HG03135 (cell line): Measurements from ENCODE around the gene PXDN.
"Not testable (repeated sequence)": the region's sequence is repeated elsewhere in the genome, so short reads cannot be mapped to it uniquely, and the experiment has no call there.

ENCODE experiments used
- ATAC-seq: cut with Tn5 transposase; IDR thresholded peaks from one replicate; pipeline ENCODE4 v1.9.1; 2021; ENCODE audit warnings: mild to moderate bottlenecking, moderate library complexity; ENCODE audit not compliant: unreplicated experiment

Gene PXDN

GRCh38 chr2:1744446-1745170 is at the start of gene PXDN:
TSS of gene PXDN (minus strand) at chr2:1744515. CDS start at chr2:1744455, 60 bp downstream.
- ATAC-seq: no peak

DNA sequence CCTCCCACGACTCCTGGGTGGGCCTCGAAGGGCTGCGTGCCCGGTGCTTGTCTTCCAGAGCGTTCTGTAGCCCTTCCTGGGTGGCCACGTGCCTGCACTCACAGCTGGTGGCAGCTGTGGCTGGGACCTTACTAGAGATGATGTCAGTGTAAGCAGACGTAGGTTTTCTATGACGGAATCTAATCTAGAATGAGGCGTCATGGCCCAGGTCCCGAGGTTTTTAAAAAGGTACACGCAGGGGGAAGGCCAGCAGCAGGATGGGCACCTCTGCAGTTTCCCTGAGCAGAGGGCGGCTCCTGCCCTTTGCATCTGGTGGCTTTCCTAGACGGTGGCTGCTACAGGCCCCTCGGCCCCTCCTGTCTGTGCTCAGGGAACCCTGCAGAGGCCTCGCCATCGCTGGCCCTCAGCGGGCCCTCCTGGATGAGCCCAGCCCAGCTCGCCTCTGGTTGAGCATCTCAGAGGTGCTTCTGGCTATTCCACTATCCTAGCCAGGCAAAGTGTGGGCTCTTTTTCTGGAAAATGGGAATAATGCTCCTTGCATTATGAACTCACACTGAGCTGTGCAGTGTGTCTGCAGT is 49.6 kb upstream of the PXDN start:
- ATAC-seq: no peak

DNA sequence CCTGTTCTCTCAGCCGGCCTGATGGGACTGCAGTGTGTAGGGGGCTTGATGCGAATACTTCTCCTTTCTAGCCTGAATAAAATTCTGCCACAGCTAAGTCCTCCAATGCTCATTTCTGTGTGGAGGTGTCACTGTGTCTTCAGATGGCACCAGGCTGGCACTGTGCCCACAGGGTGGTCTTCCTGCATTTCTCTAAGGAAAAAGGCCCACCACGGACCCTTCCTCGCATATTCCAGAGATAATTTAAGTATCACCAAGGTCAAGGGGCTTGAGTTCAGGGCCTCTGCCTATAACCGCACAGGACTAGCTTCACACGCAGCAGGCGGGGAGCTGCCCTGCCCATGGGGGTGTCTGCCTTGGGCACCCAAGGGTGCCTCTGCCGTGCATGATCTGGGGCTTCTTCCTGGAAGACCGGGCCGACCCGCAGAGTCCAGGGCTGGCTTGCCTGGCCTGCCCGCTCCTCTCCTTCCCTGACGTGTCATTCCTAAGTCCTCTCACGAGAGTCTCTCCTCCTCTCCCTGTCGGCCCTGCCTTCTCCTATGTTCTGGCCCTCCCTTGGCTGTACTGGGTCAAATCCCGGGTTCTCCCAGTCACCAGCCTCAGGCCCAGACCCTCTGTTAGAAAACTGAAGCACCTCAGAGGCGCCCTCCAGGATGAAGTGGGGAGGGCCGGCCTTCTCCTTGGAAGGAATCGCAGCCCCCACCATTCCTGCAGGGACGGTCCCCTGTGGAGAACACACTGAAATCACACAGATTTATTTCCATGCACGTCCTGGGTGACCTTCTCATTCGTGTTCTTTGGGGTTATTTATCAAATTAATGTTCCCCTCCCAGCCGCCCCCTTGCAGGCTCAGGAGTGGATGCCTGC is 48.9 kb upstream of the PXDN start:
- ATAC-seq: no peak

DNA sequence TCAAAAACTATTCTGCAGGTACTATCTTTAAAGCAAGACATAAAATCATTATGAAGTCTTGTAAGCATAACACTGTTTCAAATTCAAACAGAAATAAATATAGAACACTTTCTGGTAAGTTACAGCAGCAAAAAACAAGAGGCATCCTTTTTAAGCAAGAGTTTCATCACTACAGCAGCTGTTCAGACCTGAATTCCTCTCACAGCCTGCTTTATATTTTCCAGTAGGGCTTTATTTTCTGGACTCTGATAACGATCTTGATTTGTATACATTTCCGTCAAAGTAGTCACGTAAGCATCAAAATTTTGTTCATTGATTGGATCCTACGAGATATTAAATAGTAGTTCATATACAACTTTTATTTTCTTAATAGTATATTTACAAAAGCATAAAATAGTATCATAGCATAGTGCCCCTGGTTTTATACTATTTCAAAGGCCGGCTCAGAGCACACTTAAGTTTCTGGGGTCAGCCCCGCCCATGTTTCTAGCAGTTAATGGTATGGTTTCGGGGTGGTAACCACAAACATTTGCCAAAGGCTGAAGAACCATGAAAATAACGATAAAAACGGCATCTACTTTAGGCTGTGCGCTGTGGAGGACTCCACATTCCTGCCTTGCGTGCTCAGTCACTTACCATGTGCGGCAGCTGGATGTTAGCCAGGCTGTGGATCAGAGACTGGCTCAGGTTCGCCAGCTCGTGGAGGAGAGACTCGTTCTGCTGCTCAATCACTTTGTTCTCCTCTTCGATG is 47.5 kb upstream of the PXDN start:
- ATAC-seq: no peak

DNA sequence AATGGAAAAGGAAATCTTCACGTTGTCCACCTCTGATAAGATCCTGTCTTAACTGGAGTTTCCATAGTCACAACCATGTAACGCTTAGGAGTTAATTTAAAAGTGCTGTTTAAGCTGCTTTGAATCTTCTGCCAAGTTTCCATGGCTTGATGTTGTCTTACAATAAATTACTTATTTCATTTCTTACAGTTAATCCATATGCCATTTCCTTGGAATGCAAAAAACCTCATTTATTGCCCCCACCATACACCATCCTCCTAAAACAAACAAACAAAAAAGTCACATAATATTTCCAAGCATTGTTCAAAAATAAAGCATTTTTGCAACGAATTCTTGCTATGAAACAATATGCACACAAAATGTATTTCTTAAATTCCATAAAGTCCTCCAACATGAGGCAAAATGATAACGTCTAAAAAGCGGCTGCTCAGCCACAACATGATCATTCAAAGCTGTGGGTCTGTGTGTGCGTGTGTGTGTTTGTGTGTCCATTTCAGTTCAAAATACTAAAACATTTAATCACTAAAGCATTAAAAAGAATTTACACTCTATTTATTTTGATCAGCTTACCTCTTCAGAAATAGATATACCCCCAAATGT is 46.8 kb upstream of the PXDN start:
- no peak for ATAC-seq

- ATAC-seq: no peak
Observed at GRCh38 chr2:1790473-1790872, 46.2 kb upstream of the PXDN start.

GRCh38 chr2:1789610-1790009 is 45.3 kb upstream of the PXDN start:
- no peak for ATAC-seq

- no peak for ATAC-seq
Observed at GRCh38 chr2:1788478-1788959, 44.2 kb upstream of the PXDN start.

DNA sequence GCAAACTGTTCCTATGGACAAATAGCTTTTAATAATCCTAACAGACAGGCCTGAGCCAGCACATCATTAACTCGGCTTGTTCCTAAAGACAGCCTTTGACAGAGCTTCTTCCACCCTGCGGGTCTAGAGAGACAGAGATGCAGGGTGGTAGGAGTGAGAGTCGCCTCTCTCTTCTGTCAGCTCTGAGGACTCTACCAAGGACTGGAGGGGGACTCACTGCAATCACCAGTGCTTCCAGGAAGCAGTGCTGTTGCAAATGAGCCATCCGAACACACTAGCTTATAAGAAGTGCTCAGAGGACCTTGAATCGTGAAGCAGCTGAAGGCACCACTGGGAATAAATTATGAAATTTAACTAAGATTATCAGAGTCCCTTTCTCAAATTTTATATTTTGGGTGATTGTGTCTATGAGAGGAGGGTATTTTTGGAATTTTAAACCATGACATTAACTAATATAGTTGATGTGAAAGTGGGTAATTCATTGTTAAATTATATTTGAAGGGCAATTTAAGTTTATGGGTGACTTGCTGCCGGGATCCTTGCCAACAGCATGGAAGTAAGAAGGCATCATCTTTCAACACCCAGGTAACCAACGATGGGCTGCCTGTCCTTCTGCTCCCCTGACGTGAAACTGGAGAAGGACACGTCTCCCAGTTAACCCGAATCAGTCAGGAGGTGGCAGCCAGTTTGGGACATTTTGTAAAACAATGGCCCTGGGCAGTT is 43.6 kb upstream of the PXDN start:
- ATAC-seq: no peak

DNA sequence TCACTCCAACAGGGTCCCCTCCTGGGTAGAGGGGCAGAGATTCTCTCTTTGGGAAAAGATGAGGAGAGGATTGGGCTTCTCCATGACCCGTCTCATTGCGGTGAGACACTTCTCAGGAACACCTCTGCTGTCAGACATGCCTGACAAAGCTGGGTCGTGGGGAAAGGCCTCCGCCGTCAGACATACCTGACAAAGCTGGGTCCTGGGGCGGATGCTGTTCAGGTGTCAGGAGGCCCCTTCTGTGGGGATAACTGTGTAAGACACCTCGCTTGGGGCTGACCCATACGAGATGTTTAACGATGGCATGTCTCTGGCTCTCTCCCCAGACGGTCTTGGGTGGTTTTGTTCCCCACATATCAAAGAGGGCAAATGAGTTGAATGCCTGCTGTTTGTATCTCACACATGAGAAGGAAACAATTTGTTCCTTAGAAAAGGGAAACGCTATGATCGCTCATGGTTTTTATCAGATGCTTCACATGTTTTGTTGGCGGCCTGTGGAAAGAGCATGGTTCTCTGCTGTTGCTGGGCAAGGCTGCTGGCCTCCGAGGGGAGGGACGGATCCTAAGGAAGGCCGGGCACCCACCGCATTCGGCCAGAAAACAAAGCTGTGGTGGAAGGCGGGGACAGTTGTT is 40.8 kb upstream of the PXDN start:
- no peak for ATAC-seq

DNA sequence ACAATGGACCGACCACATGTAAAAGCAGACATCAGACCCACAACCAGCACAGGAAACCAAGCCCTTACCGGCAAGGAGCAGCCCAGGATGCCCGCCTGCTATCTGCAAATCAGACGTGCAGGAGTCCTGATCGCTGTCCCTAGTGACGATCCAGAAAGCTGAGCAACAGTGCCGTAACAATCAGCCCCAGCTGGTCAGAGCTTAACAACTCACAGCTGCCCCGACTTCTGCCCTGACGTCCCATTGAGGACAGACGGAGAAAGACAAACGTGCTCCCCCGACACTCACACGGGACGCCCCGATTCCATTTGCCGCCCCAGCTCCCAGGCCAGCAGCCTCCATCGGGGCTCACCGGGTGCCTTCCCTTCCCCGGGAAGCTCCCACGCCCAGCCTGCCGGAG is 39.8 kb upstream of the PXDN start:
- no peak for ATAC-seq

GRCh38 chr2:1782514-1782913 is 38.2 kb upstream of the PXDN start:
- no peak for ATAC-seq

DNA sequence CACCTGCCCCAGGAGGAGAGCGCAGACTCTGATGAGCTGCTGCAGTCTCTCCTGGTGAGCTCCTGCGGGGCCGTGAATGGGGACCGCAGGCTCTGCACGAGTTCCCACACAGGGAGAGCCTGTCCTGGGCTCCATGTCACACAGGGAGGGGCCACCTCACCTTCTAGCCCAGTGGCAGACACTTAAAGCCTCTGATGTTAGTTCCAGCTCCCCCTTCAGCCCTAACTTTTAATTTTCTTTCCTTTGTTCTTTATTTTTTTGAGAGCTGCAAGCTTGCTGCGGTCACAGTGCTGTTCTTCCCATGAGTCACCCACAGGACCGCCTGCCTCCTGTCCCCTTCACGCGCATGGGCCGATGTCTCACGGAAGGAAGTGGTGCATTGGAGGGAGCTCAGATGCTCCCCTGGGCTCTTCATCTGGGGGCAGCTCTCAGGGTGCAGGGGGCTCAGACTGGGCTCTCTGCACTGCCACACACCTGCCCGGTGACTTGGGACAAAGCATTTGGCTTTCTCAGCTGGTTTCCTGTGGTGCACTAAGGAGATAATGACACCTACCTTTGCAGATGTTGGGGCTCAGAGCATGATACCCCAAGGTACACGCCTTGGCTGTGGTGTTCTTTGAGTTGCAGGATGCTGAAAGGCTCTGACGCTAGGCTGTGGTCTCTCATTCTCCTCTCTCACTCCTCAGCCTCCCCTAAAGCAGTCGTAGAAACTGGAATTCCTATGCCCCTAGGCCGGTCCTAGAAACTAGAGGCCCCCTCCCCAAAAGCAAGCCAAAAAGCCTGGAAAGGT is 37.2 kb upstream of the PXDN start:
- ATAC-seq: no peak

DNA sequence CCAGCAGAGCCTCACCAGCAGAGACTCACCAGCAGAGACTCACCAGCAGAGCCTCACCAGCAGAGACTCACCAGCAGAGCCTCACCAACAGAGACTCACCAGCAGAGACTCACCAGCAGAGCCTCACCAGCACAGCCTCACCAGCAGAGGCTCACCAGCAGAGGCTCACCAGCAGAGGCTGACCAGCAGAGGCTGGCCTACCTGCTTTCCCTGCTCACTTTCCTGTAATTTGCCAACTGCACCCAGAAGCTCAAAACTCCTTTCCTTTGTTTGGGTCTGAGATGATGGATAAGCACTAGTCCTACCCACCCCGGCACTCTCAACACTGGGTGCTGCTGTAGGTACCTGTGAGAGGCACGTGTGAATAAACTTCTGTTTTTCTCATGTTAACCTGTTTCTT is 36.4 kb upstream of the PXDN start:
- ATAC-seq: no peak

DNA sequence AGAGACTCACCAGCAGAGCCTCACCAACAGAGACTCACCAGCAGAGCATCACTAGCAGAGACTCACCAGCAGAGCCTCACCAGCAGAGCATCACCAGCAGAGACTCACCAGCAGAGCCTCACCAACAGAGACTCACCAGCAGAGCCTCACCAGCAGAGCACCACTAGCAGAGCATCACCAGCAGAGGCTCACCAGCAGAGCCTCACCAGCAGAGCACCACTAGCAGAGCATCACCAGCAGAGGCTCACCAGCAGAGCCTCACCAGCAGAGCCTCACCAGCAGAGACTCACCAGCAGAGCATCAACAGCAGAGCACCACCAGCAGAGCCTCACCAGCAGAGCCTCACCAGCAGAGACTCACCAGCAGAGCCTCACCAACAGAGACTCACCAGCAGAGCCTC is 35.7 kb upstream of the PXDN start:
- ATAC-seq: not testable (repeated sequence)

DNA sequence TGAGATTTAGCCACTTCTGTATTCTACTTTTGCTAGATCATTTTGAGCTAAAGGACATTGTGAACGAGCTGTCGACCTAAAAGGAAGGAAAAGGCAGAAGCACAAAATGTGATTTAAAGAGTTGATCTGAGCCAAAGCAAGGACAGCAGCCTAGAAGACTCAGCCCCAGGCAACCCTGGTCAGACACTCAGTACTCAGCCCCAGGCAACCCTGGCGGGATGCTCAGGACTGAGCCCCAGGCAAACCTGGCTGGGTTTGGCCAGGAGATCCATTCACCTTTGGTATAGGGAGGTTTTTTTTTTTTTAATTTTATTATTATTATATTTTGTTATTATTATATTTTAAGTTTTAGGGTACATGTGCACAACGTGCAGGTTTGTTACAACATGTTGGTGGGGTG is 34.3 kb upstream of the PXDN start:
- ATAC-seq: no peak

DNA sequence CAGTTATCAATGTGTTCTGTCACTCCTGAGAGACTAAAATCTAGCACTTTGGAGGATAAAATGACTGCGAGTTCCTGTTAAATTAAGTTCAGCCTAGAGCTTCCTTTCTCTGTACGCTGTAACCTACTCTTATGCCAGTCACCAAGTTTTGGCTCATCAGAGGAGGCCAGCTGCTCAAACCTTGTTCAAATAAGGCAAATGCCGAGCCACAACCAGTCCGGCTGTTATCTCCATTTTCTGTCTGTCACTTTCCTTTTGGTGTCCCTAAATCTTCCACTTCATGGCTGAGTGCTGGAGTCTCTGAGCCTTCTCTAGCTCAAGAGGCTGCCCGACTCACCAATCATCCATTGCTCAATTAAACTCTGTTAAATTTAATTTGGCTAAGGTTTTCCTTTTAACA is 33.5 kb upstream of the PXDN start:
- ATAC-seq: no peak

GRCh38 chr2:1777156-1777555 is 32.8 kb upstream of the PXDN start:
- ATAC-seq: no peak

GRCh38 chr2:1775511-1776035 is 31.3 kb upstream of the PXDN start:
- no peak for ATAC-seq
